HG03175 (cell line): Measurements from ENCODE around the gene DLL4.

Source experiments
- ATAC-seq: cut with Tn5 transposase; IDR thresholded peaks from one replicate; pipeline ENCODE4 v1.9.1; 2021; ENCODE audit warnings: mild to moderate bottlenecking, moderate library complexity; ENCODE audit not compliant: unreplicated experiment

DLL4 gene

DNA sequence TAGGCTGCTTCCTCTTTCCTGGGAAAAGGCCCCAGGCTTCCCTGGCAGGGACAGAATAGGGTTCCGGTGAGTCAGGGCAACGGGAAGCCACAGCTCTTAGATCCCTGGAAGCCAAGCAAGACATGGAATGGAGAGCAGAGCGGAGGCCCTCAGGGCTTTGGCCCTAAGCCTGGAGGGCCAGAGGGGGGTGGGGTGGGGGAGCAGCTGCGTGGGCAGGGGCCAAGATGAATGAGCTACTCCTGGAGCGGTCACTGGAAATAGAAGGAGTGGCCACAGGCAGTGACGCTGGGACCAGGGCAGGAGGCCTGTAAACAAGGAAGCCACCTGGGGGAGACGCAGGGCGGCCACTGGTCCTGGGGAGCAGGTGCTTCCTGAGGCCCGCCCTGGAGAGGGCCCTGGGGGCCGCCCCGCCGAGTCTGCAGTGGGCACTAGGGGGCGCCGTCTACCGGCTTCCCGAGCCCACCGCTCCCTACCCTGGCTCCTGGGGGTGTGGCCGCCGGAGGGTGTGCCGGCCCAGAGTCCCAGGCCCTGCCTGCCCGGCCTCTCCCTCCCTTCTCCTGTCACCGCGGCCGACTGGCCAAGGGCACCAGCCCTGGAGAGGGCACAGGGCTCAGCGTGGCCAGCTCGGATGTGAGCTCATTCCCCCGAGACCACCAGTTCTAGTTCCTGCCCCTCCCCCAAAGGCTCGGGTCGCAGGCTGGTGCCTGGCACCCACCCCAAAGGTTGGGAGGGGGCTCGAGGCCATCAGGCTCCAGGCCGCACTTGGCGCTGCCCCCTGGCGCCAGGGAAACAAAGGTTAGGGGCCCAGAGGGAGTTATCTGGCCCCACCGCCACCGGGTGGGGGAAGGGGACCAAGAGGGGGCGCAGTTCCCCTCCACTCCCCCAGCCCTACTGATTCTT lies 22.8 kb upstream of the DLL4 start:
- peak; percentile 73 for ATAC-seq

DNA sequence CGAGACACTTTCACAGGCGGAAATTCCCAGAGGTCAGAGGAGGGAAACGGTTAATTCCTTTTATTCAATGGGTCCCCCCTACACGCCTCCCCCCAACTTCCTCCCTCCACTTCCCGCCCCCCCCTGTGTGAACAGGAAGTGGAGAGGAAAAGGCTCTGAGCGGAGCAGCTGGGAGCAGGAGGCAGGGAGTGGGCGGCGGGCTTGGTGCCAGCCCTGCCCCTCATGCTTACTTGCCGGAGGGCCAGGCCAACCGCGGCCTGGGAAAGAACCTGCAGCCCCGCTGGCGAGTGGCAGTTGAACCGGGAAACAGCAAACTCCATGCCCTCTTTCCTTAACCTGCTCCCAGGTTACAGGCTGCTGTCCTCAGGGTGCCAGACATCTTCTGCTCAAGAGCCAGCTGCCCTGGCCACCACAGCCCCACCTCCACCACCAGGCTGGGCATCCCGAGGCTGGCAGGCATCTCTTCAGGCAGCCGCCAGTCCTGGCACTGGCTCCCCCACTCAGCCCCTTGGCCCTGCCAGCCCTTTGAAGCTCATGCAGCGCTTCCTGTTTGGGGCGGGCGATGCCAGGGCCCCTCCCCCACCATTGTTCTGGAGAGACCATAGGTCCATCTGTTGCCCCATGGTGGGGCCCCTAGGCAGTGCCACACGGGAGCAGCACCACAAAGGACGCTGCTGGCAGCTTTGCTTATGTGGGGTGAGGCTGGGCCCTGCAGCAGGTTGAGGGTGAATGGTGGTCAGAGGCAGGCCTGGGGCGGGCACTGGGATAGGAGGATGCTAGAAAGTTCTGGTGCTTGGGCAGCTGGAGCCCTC lies 21.9 kb upstream of the DLL4 start:
- ATAC-seq: peak; percentile 23

DNA sequence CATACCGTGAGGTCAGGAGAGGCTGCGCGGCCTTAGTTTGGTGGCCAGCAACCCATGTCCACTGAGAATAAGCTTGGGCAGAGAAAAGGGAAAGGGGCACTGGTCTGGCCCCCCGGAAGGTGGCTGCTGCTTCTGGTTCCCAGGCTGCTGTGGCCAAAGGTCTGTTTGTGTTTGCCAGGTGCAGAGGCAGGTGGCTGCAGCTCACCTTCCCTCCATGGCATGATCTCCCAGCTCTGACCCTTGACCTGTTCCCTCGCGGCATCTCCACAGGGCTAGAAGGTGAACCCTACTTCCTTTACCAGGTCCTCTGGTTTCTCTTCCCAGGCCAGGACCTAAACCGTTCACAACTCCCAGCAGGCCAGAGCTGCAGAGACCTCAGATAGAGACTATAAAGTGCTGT lies 21.0 kb upstream of the DLL4 start:
- no peak for ATAC-seq

DNA sequence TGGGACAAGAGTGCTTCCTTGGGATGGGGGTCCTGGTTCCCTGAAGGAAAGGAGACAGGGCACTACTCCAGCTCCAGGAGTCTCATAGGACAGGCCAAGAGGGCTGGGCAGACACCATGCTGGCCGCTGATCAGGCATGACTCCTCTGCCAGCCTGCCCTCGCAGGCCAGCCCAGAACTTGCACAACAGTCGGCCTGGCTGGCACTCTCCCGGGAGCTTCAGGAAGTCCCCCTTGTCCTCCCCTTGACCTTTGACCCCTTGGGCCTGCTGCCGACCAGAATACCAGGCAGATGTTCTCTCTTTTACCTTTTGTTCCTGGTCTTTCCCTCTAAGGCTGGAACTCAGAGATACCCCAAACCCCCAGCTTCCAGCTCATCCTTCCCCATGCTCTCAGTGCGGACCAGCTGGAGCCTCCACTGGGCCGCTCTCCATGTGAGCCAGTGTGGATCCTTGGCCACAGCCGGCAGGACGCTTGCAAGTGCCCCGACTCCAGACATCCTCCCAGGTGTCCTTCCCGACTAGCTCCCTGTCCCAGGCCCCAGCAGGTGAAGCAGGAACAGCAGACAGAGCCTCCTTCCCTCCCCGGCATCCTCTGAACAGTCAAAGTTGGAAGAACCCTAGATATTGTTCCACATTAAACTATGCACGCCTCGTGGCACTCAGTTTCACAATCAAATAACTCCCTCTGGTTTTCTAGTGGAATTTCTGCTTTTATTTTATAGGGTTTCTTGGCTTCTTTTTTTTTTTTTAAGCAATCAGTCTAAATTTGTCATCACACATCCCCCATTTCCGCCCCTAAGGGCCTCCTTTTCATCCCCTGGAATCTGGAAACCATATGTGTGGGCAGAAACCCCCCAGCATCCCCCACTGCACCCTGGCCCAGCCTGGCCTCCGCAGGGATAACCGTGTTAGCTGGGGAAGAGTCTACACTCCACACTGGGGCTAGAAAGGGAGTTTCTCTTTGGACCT lies 19.2 kb upstream of the DLL4 start:
- no peak for ATAC-seq

DNA sequence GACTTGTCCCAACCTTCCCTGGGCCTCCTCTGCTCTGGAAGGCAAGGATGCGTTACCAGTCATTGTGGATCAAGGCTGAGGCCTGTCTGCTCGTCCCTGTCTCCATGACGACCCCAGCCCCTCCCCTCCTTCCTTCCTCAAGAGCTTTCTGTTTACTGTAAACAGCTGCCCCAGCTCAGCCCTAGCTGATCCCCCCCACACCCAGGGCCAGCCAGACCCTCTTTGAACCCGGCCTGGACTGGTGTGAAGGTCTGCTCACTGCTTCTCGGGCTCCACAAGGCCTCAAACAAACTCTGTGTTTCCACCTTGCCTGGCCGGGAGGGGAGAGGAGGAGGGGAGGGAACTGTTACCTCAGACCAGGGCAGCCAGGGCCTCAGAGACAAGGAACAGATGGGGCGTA lies 18.0 kb upstream of the DLL4 start:
- no peak for ATAC-seq

DNA sequence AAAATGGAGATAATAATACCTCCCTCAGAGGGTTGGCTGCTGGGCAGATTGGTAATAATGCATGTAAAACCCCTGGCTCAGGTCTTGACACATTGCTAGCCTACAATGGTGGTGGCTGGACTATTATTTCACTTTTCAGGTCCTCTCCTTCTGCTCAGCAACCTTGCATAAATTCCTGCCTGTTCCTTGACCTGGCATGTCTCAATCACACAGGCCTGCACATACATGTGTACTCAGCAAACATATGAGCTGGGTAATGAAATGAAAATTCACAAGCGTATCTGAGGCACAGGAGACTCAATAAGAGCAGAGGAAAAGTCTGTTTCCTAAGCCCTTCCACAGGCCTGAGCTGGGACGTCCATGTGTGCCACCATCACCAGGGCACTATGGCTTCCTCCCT lies 17.4 kb upstream of the DLL4 start:
- ATAC-seq: no peak

DNA sequence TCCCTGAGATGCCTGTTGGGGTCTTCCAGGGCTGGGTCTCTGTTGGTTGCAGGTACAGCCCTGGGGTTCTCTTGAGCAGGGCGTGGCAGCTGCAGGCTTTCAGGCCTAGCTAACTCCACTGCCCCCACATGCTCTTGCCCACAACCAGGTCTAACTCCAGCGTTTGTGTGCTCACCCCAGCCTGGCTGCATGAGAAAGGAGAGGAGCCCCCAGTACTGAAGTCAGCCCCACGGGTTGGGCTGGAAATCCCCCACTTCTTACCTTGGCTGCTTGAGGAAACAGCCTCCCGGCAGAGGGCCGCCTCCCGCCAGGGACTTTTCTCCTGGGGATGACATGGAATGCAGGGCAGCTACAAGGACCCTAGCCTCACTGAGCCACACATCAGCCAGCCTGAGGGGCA lies 16.7 kb upstream of the DLL4 start:
- ATAC-seq: no peak

DNA sequence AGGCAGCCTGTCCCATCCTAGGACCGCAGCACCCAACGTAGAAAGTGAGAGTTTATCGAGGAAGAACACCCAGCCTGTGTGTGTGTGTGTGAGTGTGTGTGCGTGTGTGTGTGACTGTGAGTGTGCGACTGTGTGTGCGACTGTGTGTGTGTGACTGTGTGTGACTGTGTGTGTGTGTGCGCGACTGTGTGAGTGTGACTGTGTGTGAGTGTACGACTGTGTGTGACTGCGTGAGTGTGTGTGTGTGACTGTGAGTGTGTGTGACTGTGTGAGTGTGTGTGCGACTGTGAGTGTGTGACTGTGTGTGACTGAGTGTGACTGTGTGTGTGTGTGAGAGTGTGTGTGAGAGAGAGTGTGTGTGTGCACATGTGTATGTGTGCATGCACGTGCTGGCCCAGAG lies 15.1 kb upstream of the DLL4 start:
- ATAC-seq: no peak

DNA sequence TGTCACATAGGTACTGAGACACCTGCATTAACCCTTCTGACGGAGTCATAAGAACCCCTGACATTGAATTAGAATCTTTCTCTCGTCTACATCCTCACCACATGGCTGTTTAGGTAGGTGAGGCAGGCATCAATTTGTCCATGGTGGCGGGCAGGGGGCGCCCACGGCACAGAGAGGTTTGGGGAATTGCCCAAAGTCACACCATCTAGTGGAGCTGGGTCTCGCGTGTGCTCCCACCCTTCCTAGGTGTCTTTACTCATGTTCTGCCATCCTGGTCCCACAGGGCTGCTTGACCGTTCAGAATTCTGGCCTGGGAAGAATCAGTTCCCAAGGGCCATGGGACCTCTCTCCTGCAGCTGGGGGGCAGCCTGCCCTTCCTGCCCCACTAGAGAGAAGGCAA lies 14.7 kb upstream of the DLL4 start:
- no peak for ATAC-seq

DNA sequence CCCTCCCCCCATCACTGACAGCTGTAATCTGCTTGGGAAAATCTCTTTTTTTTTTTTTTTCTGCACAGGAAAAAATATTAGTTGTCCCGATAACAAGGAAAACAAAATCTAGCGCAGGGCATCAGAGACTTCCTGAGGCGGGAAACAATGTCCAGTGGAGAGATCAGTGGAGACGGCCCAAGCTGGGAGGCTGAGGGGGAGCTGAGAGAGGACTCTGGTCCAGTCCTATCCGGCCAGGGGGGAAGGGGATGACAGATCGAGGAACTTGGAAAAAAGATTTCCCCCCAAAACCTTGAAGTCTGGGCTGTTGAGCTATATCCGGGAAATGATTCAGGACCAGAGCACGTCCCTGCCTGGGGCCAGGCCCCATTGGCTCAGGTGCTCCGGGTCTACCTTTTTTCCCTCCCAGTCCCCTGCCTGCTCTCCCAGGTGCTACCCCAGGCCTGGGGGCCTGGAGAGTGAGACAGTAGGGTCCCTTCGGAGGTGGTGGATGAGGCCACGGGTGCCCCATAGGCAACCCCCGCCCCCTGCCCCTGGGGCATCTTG lies 14.0 kb upstream of the DLL4 start:
- ATAC-seq: no peak

DNA sequence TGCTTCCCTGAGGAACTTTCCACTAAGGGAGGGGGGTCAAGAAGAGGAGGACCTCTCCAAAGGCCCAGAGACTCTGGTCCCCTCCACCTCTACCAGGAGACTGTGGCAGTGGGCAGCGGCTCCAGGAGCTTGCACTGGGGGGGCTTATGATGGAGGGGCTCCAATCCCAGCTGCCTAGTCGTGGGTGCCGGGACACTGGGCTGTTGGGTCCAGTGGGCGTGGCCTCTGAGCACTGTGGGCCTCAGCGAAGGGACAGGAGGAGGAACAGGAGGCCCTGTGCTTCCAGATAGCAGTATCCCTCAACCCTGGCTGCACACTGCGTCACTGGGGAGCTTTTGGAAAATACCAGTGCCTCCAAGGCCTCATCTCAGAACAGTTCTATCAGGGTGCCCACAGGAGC lies 13.5 kb upstream of the DLL4 start:
- no peak for ATAC-seq

DNA sequence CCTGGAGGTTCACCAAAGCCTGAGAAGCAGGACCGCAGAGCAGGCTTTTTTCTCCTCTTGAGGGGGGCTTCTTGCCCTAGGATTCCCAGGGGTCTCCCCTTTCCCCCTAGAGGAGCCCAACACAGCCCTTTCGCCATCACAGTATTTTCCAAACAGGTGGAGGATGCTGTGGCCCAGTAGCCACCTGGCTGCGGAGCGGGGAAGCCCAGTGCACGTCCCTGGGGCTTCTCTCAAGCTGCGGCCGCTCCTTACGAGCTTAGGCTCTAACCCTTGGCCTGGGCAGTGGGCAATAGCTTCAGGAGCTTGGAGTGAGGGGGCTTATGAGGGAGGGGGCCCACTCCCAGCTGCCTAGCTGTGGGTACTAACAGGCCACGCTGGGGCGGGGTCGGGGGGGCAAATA lies 11.6 kb upstream of the DLL4 start:
- ATAC-seq: no peak

DNA sequence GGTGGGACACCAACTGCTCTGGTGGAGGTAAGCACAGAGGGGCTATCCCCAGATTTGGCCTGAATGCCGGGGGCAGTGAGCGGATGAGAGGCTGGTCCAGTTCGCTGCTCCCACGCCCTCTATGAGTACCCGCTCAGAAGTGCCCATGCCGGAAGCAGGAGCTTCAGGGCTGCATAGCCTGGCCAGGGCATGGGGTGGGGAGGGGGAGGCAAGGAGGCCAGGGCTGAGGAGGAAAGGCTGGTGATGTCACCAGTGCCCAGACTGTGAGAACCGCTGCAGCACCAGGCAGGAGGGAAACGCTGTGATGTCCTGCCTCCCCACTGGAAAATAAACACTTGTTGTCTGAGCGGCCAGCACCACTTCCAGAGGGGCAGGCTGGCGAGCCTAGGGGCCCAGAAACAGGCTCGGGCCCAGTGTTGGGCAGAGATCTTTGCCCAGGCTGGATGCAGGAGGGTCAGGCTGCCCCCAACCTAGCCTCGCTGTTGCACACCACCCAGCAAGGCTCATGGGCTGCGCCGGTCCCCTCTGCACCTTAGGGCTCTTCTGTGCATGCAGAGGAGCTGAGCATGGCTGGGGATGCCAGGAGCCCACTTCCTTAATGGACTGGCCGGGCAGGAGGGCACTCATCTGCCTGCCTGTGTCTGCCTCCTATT lies 10.9 kb upstream of the DLL4 start:
- ATAC-seq: no peak

DNA sequence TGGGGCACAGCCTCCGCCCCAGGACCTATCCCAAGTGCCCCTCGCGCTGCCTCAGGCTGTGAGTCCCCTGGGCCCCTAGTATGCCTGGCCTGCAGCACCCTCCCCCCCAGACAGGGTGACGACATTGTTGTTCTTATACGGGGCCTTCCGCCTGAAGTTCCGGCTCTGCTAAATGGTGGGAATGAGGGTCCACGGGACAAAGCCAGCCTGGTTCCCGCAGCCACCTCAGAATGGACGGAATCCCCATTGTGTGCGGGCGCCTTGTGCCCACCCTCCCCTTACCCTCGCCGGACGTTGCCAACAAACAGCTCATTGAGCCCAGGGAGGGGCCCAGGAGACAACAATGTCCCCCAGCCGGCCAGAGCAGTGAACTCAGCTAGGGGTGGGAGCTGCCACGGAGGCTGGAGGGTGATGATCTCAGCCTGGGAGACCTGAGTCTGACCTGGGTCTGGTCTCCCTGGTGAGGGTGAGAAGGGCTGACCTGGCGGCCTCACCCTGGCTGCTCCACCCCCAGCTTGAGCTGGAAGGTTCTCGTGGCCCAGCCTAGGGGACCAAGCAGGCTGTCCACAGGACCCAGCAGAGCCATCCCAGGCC lies 10.2 kb upstream of the DLL4 start:
- no peak for ATAC-seq

DNA sequence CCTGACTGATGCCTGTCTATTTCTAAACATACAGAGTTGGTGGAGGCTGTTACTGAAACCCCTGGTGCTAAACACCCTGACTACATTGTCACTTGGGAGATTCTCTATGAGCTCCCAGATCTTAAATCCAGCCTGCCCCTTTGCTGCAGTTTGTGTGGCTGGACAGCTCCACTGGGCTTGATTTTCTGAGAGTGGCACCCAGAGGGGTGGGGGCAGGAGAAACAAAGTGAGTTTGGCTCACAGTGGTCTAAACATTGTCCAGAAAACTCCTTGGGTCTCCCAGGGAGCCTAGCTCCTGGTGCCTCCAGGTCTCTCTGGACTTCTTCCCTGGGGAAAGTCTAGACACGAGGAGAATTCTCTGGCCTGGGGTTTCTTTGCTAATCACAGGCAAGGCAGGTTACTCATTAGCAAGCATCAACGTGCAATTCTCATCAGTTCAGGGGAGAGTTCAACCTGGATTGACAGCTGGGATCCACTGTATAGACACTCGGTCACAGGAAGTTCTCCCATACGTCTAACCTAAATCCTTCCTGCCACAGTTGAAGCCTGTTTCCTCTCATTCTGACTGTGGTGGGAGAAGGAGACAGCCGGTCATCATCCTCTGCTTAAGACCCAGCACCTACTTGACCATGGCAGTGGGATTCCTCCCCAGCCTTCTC lies 7.1 kb upstream of the DLL4 start:
- no peak for ATAC-seq

DNA sequence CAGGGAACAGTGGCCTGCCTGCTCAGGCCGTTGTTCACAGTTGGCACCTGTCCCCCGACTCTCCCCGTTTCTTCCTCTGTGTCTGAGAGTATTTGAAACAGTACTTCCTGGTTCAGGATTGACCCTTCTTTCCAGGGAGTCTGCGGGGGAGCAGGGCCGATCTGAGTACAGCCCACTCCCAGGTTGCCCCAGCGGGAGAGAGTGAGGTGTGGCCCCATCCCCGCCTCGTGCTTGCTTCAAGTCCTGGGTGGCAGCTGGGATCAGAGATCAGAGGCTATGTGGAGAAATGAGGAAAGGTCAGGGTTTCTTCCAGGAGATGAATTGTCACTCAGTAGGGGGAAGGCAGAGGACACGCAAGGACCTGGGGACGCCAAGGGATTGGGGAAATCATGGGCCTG lies 6.5 kb upstream of the DLL4 start:
- ATAC-seq: no peak

DNA sequence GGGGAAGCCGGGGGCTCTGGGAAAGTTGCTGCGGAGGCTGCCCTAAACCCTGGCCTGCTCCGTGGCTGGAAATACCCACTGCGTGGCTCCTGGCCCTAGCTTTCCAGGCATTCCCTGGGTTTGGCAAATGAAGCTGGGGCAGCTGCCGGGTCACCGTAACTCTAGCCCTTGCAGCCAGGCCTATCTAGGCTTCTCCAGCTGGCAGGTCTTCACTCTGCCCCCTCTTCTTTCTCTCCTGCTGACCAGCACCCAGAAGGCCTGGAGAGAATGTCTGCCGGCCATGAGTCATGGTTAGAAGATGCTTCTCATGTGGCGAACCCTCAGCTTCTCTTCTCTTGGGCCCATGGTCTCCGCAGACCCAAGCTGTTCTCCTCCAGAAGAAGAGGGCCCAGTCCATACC lies 5.6 kb upstream of the DLL4 start:
- ATAC-seq: no peak

DNA sequence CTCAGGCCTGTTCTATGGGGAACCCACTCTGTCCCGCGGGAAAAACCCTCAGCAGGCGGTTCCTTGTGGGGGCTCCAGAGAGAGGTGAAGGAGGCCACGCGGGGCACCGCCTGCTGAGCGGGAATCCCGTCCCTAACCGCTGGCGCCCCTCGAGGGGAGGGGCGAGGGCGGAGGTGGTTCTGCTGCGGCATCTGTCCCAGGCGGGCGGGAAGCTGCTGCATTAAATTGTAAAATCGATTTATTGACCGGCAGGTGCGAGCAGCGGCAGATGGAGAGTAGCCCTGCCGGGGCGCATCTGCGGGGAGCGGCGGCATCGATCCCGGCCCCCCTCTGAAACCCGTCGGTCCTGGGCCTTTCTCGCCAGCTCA lies 3.7 kb upstream of the DLL4 start:
- ATAC-seq: no peak

DNA sequence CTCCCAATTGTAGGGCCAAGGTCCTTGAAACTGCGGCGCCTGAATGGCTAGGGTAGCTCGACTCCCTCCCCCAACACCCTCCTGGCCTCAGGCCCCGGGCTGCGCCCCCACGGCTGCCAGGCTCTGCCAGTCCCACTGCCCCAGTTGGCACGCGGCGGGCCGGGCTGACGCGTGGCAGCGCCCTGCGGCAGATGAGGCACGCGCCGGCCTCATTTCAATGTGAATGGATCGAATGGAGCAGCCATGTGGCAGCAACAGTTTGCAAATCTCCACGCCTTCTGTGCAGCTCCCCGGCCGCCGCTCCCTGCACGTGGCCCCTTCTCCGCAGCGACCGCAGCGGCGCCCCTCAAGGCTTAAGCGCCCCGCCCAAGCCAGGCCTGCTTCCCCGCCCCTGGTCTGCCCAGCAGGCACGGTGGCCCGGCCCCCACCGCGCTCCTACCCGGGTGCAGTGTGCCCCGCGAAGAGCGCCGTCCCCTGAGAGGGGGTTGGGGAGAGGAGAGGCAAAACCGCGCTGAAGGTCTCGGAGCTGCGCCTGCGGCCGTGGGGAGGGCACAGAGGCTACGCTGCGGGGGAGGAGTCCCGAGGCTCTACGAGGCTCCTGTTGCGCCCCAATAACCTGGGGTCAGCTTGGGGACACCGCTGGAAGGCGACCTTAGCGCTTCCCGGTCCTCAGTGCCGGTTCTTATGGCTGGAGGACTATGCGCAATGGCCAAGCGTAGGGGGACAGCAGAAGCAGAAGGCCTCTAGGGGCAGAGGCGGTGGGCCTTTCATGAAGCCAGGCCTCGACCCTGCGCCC lies 3.1 kb upstream of the DLL4 start:
- no peak for ATAC-seq
